LNCaP clone FGC (cell line): ENCODE results near the gene ASB10.

Source experiments
- DNase-seq: peaks from one replicate; pipeline ENCODE4 v3.0.0-alpha.2; 2011; ENCODE audit warnings: low read depth
- H3K4me3 ChIP-seq: 2 replicates; pipeline ENCODE4 v1.5.1; 2011; ENCODE audit warnings: mild to moderate bottlenecking, low read depth, low read length, control low read depth
- CTCF ChIP-seq: IDR thresholded peaks from 2 replicates; pipeline ENCODE4 v1.5.1; 2012; ENCODE audit warnings: mild to moderate bottlenecking; ENCODE audit not compliant: control insufficient read depth, insufficient read depth; ENCODE audit errors: extremely low read depth

Gene ASB10

GRCh38 chr7:151138153-151138851 is 48.7 kb downstream of the ASB10 start:
- no peak overlapping the region for H3K4me3 ChIP-seq
- no peak for DNase-seq
- no peak for TF ChIP-seq CTCF

- DNase-seq, result no peak
- TF ChIP-seq CTCF, result no peak
- no peak overlapping the region for H3K4me3 ChIP-seq
Observed at GRCh38 chr7:151137791-151138152, 49.3 kb downstream of the ASB10 start.

GRCh38 chr7:151137076-151137675 is 49.9 kb downstream of the ASB10 start:
- DNase-seq, result no peak
- no peak overlapping the region for H3K4me3 ChIP-seq
- TF ChIP-seq CTCF, result no peak

GRCh38 chr7:151135866-151136843 is 50.9 kb downstream of the ASB10 start:
- no peak for TF ChIP-seq CTCF

GRCh38 chr7:151135525-151135845 is 51.6 kb downstream of the ASB10 start:
- H3K4me3 ChIP-seq, result no peak overlapping the region
- DNase-seq, result no peak
- TF ChIP-seq CTCF, result no peak

More at GRCh38 chr7:151135866-151136843, 50.9 kb downstream of the ASB10 start:
- no peak overlapping the region for H3K4me3 ChIP-seq
- no peak for DNase-seq

- no peak overlapping the region for H3K4me3 ChIP-seq
- TF ChIP-seq CTCF, result no peak
- DNase-seq, result no peak
Observed at GRCh38 chr7:151134743-151135524, 52.1 kb downstream of the ASB10 start.
